Upper lobe of right lung (tissue), 1 donor: ENCODE results near the gene SYNE1. TPM values are rescaled to one million over a fixed set of nuclear protein-coding genes. Genes with fewer than 3 reads are reported as not detected.

ENCODE experiments used
- ATAC-seq: fragments of 200-7000 bp; cut with Tn5 transposase; one replicate; pipeline ENCODE4 v1.9.1; 2020; ENCODE audit warnings: mild to moderate bottlenecking, moderate library complexity
- DNase-seq: peaks from one replicate; pipeline ENCODE4 v3.0.0-alpha.2; 2020
- H3K27ac ChIP-seq: fragments of 200-600 bp; one replicate; pipeline ENCODE4 v1.8.0; 2022
- H3K27me3 ChIP-seq: fragments of 200-600 bp; one replicate; pipeline ENCODE4 v1.8.0; 2022; ENCODE audit warnings: mild to moderate bottlenecking
- H3K36me3 ChIP-seq: fragments of 200-600 bp; one replicate; pipeline ENCODE4 v1.8.0; 2022
- H3K4me1 ChIP-seq: fragments of 200-600 bp; one replicate; pipeline ENCODE4 v1.8.0; 2022
- H3K4me3 ChIP-seq: fragments of 200-600 bp; one replicate; pipeline ENCODE4 v1.8.0; 2022; ENCODE audit warnings: mild to moderate bottlenecking
- H3K9me3 ChIP-seq: fragments of 200-600 bp; one replicate; pipeline ENCODE4 v1.8.0; 2022
- CTCF ChIP-seq: fragments of 200-600 bp; IDR thresholded peaks from one replicate; pipeline ENCODE4 v1.8.0; 2022; ENCODE audit warnings: antibody characterized with exemption
- intact Hi-C: fragments of 100-400 bp; cut with DNase I; formaldehyde crosslinking; loops from one replicate; pipeline ENCODE4 v1.11.0; 2022
- total RNA-seq: library from RNA; stranded (reverse); fragmentation: NEBNext Ultra II Directional; extraction: Animal tissue kit (Norgen Biotek cat#: 25700); gene quantifications from one replicate; pipeline ENCODE4 v1.2.1, GENCODE V29; 2021
- donor health status: DM: no; HTN: yes; CAD: no; lungs with severe emphysema.

SYNE1 gene
- total RNA-seq, 1 donor from 2014 or later = 168 TPM

- no peak for TF ChIP-seq CTCF
- intact Hi-C loops = no loop called here
- no peaks in the 10 kb centered on the region for H3K4me1 ChIP-seq
- no peak overlapping the region for H3K4me3 ChIP-seq
- ATAC-seq (no peak), DNase-seq (no peak)
- H3K36me3 ChIP-seq = peaks cover 87% of the 10 kb centered on the region
- H3K9me3 ChIP-seq = no peaks in the 10 kb centered on the region
- no peaks in the 10 kb centered on the region for H3K27me3 ChIP-seq
- no peak overlapping the region for H3K27ac ChIP-seq
Observed at GRCh38 chr6:152223636-152224035, 413.5 kb downstream of the SYNE1 start.

- Histone ChIP-seq H3K9me3 (no peaks in the 10 kb centered on the region), H3K27me3 (no peaks in the 10 kb centered on the region), H3K36me3 (peaks cover 86% of the 10 kb centered on the region), H3K27ac (no peak overlapping the region), H3K4me3 (no peak overlapping the region), H3K4me1 (no peaks in the 10 kb centered on the region)
- ATAC-seq (no peak), DNase-seq (no peak)
- TF ChIP-seq CTCF = no peak
- intact Hi-C loops = no loop called here
Observed at GRCh38 chr6:152221806-152222628, 415.1 kb downstream of the SYNE1 start.

GRCh38 chr6:152220786-152221185 lies 416.4 kb downstream of the SYNE1 start:
- H3K4me1 ChIP-seq = no peaks in the 10 kb centered on the region
- no peaks in the 10 kb centered on the region for H3K9me3 ChIP-seq
- no peak overlapping the region for H3K27ac ChIP-seq
- H3K36me3 ChIP-seq = peaks cover 94% of the 10 kb centered on the region
- H3K4me3 ChIP-seq = no peak overlapping the region
- ATAC-seq (no peak), DNase-seq (no peak)
- intact Hi-C loops = no loop called here
- no peak for TF ChIP-seq CTCF
- H3K27me3 ChIP-seq = no peaks in the 10 kb centered on the region

GRCh38 chr6:152218887-152219286 lies 418.3 kb downstream of the SYNE1 start:
- no peaks in the 10 kb centered on the region for H3K4me1 ChIP-seq
- no peak overlapping the region for H3K4me3 ChIP-seq
- no peak overlapping the region for H3K27ac ChIP-seq
- intact Hi-C loops = no loop called here
- DNase-seq = no peak
- TF ChIP-seq CTCF = no peak
- no peaks in the 10 kb centered on the region for H3K9me3 ChIP-seq
- ATAC-seq = no peak
- peaks cover 94% of the 10 kb centered on the region for H3K36me3 ChIP-seq
- H3K27me3 ChIP-seq = no peaks in the 10 kb centered on the region

GRCh38 chr6:152212437-152212836 lies 424.7 kb downstream of the SYNE1 start:
- ATAC-seq (no peak), DNase-seq (no peak)
- Histone ChIP-seq H3K4me3 (no peak overlapping the region), H3K4me1 (no peaks in the 10 kb centered on the region), H3K9me3 (no peaks in the 10 kb centered on the region), H3K27me3 (no peaks in the 10 kb centered on the region), H3K36me3 (peaks cover 96% of the 10 kb centered on the region), H3K27ac (no peak overlapping the region)
- TF ChIP-seq CTCF = no peak
- intact Hi-C loops = no loop called here
